Endothelial cell (in vitro differentiated cells): ENCODE results near the gene ICAM5. TPM values are rescaled to one million over a fixed set of nuclear protein-coding genes. Genes with fewer than 3 reads are reported as not detected.

Experiments
- DNase-seq: peaks from one replicate; pipeline ENCODE4 v3.0.0; 2021; ENCODE audit warnings: low spot score
- H3K27ac Mint-ChIP-seq: one replicate; pipeline ENCODE4 v1.8.0; 2021; ENCODE audit warnings: mixed read lengths, inconsistent platforms; ENCODE audit not compliant: unreplicated experiment
- H3K27me3 Mint-ChIP-seq: one replicate; pipeline ENCODE4 v1.8.0; 2021; ENCODE audit warnings: mild to moderate bottlenecking, moderate library complexity, mixed read lengths, inconsistent platforms; ENCODE audit not compliant: unreplicated experiment
- H3K36me3 Mint-ChIP-seq: one replicate; pipeline ENCODE4 v1.8.0; 2021; ENCODE audit warnings: mild to moderate bottlenecking, low read depth, mixed read lengths, inconsistent platforms; ENCODE audit not compliant: unreplicated experiment
- H3K4me1 Mint-ChIP-seq: one replicate; pipeline ENCODE4 v1.8.0; 2021; ENCODE audit warnings: mild to moderate bottlenecking, mixed read lengths, inconsistent platforms; ENCODE audit not compliant: unreplicated experiment
- H3K4me3 Mint-ChIP-seq: one replicate; pipeline ENCODE4 v1.8.0; 2021; ENCODE audit warnings: mild to moderate bottlenecking, mixed read lengths, inconsistent platforms; ENCODE audit not compliant: unreplicated experiment
- H3K9me3 Mint-ChIP-seq: one replicate; pipeline ENCODE4 v1.8.0; 2021; ENCODE audit warnings: mixed read lengths, inconsistent platforms; ENCODE audit not compliant: unreplicated experiment
- CTCF ChIP-seq: fragments of 200-600 bp; sonication (generic); IDR thresholded peaks from one replicate; pipeline ENCODE4 v1.5.0; 2021; ENCODE audit warnings: antibody characterized with exemption; ENCODE audit not compliant: unreplicated experiment
- total RNA-seq: library from RNA; stranded (reverse); fragmentation: NEBNext Ultra II Directional; extraction: Animal tissue kit (Norgen Biotek cat#: 25700); gene quantifications from one replicate; pipeline ENCODE4 v1.2.1, GENCODE V29; 2021; ENCODE audit not compliant: unreplicated experiment

ICAM5 gene
- total RNA-seq, 1 donor from 2014 or later = not detected

DNA sequence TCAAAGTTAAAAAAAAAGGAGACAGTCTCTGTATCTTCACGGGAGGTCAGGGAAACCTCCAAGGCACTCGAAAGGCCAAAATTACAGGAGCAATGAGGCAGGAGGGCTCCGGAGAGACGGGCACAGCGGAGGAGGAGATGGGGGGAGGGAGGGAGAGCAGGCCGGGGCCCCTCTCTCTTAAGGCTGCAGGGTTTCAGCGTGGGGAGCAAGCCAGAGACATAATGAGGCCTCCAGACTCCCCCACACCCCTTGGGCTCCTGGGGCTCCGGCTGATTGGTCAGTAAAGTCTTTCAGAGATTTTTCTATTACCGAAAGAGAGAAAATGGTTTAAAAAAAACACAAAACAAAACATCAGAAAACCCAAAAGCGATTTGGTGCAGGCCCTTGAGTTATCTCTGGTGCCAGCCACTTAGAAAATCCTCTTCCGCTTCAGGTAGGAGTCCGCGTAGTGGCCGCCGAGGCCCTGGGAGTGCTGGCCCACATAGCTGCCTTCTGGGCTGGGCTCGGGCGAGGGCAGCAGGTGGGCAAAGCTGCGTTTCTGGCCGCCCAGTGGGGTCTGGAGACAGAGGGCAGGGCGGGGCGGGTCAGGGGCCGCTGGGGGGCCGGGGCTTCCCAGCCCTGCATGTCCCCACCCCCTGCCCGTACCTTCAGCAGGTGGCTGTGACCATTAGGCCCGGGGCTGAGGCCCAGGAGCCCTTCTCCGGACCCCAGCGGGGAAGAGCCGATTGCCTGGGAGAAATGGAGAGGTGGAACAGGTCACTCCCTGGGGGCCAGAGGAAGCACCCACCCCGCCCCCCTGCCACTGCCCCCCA lies 27.5 kb downstream of the ICAM5 start:
- Mint-ChIP-seq H3K27ac (no peak overlapping the region), H3K9me3 (no peaks in the 10 kb centered on the region), H3K36me3 (peaks cover 20% of the 10 kb centered on the region), H3K27me3 (peaks cover 13% of the 10 kb centered on the region), H3K4me1 (peaks cover 6% of the 10 kb centered on the region), H3K4me3 (no peak overlapping the region)
- no peak for DNase-seq
- TF ChIP-seq CTCF = no peak

GRCh38 chr19:10317857-10318462 lies 28.2 kb downstream of the ICAM5 start:
- Mint-ChIP-seq H3K27ac (no peak overlapping the region), H3K36me3 (peaks cover 21% of the 10 kb centered on the region), H3K27me3 (peaks cover 13% of the 10 kb centered on the region), H3K4me1 (peaks cover 6% of the 10 kb centered on the region), H3K4me3 (no peak overlapping the region), H3K9me3 (no peaks in the 10 kb centered on the region)
- no peak for TF ChIP-seq CTCF
- DNase-seq = no peak

- Mint-ChIP-seq H3K27me3 (peaks cover 12% of the 10 kb centered on the region), H3K4me3 (no peak overlapping the region), H3K9me3 (no peaks in the 10 kb centered on the region), H3K27ac (no peak overlapping the region), H3K4me1 (peaks cover 6% of the 10 kb centered on the region), H3K36me3 (peaks cover 24% of the 10 kb centered on the region)
- DNase-seq = no peak
- no peak for TF ChIP-seq CTCF
These were observed 29.3 kb downstream of the ICAM5 start for GRCh38 chr19:10318807-10319682.

DNA sequence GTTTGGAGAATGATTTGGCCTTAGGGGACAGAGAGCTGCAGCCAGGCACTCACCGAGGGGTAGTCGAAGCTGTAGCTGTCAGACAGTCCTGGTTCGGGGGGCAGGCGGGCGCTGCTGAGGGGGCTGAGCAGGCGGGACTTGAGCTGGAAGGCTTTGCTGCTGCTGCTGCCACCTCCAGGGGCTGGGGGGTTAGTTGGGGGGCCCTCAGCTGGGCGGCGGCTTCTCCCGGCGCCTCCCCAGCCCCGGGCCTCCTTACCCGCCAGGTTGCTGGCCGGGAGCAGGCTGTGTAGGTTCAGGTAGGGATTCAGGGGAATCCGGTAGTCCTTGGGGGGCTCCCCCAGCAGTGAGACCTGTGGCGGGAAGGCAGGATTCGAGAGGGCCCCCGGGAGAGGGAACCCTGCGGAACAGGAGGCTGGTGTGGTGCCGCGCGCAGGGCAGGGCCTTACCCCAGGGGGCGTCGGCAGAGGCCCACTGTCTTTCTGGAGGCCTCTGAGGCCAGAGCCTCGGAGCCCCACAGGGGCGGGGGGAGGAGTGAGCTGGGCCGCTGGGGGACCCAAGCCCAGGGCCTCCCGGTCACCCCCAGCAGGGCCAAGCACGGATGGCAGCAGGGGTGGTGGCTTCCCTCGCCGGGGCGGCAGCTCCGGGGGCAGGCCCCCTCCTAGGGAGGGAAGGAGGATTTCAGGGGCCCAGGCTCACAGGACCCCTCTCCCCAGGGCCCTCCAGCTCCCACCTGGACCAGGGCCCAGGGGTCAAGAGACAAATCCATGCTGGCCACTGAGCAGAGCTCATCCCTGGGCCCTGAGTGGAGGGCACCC lies 31.1 kb downstream of the ICAM5 start:
- no peak for TF ChIP-seq CTCF
- Mint-ChIP-seq H3K27ac (no peak overlapping the region), H3K4me1 (no peaks in the 10 kb centered on the region), H3K27me3 (peaks cover 10% of the 10 kb centered on the region), H3K9me3 (no peaks in the 10 kb centered on the region), H3K36me3 (peaks cover 18% of the 10 kb centered on the region), H3K4me3 (no peak overlapping the region)
- DNase-seq = no peak
